PC-9 (cell line): ENCODE data around the gene MYO3B. TPM values are rescaled to one million over a fixed set of nuclear protein-coding genes. Genes with fewer than 3 reads are reported as not detected.
A peak's percentile ranks its signal among the peaks of the same experiment; 100 is the strongest.

Source experiments
- BruUV-seq: library from RNA; stranded (reverse); fragments of 400-500 nt; replicated peaks from 2 replicates; lab custom pipeline; 2021; lab: Mats Ljungman, UMichigan
- CTCF ChIA-PET: fragments of 300-600 bp; sonication (Branson Sonifier 250); formaldehyde crosslinking; loops from one replicate; lab custom pipeline; 2022; ENCODE audit warnings: antibody characterized with exemption; lab: Charles Lee
- POLR2A ChIA-PET: fragments of 300-600 bp; sonication (Branson Sonifier 250); formaldehyde crosslinking; loops from one replicate; lab custom pipeline; 2022; ENCODE audit warnings: antibody characterized with exemption; ENCODE audit not compliant: unreplicated experiment; lab: Charles Lee
- DNase-seq, 2 experiments: peaks; one replicate each; pipeline versions ENCODE4 v3.0.0 to v3.0.0-alpha.2; 2015 to 2022; ENCODE audit warnings: mixed read lengths in 1 of 2
- H2AFZ ChIP-seq: fragments of 200-600 bp; sonication (generic); 2 replicates; pipeline ENCODE4 v1.8.1; 2017; ENCODE audit warnings: antibody characterized with exemption
- H3F3A ChIP-seq: fragments of 200-600 bp; sonication (generic); 2 replicates; pipeline ENCODE4 v1.8.1; 2017; ENCODE audit warnings: antibody characterized with exemption, mild to moderate bottlenecking, low read depth; ENCODE audit not compliant: insufficient read depth
- H3K27ac ChIP-seq: fragments of 200-600 bp; sonication (generic); 2 replicates; pipeline ENCODE4 v1.6.1; 2016; ENCODE audit warnings: mixed run types
- H3K27me3 ChIP-seq: fragments of 200-600 bp; sonication (generic); 2 replicates; pipeline ENCODE4 v1.6.1; 2016; ENCODE audit warnings: low read depth, mixed run types; ENCODE audit not compliant: insufficient read depth
- H3K36me3 ChIP-seq: fragments of 200-600 bp; sonication (generic); 2 replicates; pipeline ENCODE4 v1.6.1; 2016; ENCODE audit warnings: low read depth, mixed run types
- H3K4me1 ChIP-seq: fragments of 200-600 bp; sonication (generic); replicated peaks from 2 replicates; pipeline ENCODE4 v1.6.1; 2016; ENCODE audit warnings: mixed run types; ENCODE audit not compliant: insufficient read depth
- H3K4me2 ChIP-seq: fragments of 200-600 bp; sonication (generic); 2 replicates; pipeline ENCODE4 v1.6.1; 2017; ENCODE audit warnings: mixed run types
- H3K4me3 ChIP-seq: fragments of 200-600 bp; sonication (generic); 2 replicates; pipeline ENCODE4 v1.6.1; 2016; ENCODE audit warnings: mixed run types
- H3K79me2 ChIP-seq: fragments of 200-600 bp; sonication (generic); 2 replicates; pipeline ENCODE4 v1.6.1; 2017; ENCODE audit warnings: low read depth, mixed run types
- H3K9me2 ChIP-seq: fragments of 200-600 bp; sonication (generic); 2 replicates; pipeline ENCODE4 v1.8.1; 2017; ENCODE audit warnings: mild to moderate bottlenecking; ENCODE audit not compliant: insufficient read depth
- H3K9me3 ChIP-seq: fragments of 200-600 bp; sonication (generic); 2 replicates; pipeline ENCODE4 v1.8.1; 2016; ENCODE audit warnings: low read depth; ENCODE audit not compliant: insufficient read depth
- H4K20me1 ChIP-seq: fragments of 200-600 bp; sonication (generic); 2 replicates; pipeline ENCODE4 v1.8.1; 2017; ENCODE audit not compliant: insufficient read depth
- EZH2 ChIP-seq: fragments of 200-600 bp; sonication (generic); IDR thresholded peaks from 2 replicates; pipeline ENCODE4 v1.8.0; 2017; ENCODE audit warnings: antibody characterized with exemption, low read depth
- intact Hi-C: fragments of 100-400 bp; cut with micrococcal nuclease; formaldehyde crosslinking; loops from one replicate; pipeline ENCODE4 v1.10.0; 2022; ENCODE audit not compliant: unreplicated experiment
- total RNA-seq: library from RNA; stranded (reverse); gene quantifications from 2 replicates; pipeline ENCODE4 v1.2.3, GENCODE V29; 2021
- TF ChIP-seq, protein P1 (sequence below): fragments of 200-600 bp; sonication (generic); conservative IDR thresholded peaks from 2 replicates; pipeline ENCODE4 v1.6.1; 2017; ENCODE audit warnings: mixed run types, antibody characterized with exemption, mild to moderate bottlenecking, moderate library complexity

MYO3B gene
- total RNA-seq, 1 experiment from 2014 or later: 5.3 TPM

- Histone ChIP-seq H3K9me2 (no peaks in the 10 kb centered on the region), H3K36me3 (no peaks in the 10 kb centered on the region), H3K4me1 (peaks cover 10% of the 10 kb centered on the region), H3K79me2 (no peaks in the 10 kb centered on the region), H3K9me3 (no peaks in the 10 kb centered on the region), H3K4me2 (peak overlapping the region; percentile 36; the same call in 1 of the 2 replicates), H3K27me3 (no peaks in the 10 kb centered on the region), H3K27ac (no peak overlapping the region), H4K20me1 (no peaks in the 10 kb centered on the region), H3F3A (no peaks in the 10 kb centered on the region), H2AFZ (no peak overlapping the region), H3K4me3 (no peak overlapping the region)
- no peak for TF ChIP-seq EZH2
- TF ChIP-seq, protein P1, sequence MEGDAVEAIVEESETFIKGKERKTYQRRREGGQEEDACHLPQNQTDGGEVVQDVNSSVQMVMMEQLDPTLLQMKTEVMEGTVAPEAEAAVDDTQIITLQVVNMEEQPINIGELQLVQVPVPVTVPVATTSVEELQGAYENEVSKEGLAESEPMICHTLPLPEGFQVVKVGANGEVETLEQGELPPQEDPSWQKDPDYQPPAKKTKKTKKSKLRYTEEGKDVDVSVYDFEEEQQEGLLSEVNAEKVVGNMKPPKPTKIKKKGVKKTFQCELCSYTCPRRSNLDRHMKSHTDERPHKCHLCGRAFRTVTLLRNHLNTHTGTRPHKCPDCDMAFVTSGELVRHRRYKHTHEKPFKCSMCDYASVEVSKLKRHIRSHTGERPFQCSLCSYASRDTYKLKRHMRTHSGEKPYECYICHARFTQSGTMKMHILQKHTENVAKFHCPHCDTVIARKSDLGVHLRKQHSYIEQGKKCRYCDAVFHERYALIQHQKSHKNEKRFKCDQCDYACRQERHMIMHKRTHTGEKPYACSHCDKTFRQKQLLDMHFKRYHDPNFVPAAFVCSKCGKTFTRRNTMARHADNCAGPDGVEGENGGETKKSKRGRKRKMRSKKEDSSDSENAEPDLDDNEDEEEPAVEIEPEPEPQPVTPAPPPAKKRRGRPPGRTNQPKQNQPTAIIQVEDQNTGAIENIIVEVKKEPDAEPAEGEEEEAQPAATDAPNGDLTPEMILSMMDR: no peak
- no TSS peak for BruUV-seq
- peak; percentile 30 to 57 for DNase-seq
- intact Hi-C loops: loop anchor here (10.0 kb wide), 1 partner anchor 227 kb away; the partner anchor contains the start of gene GAD1
- POLR2A ChIA-PET: no interaction called here
- CTCF ChIA-PET: no interaction called here
Observed at GRCh38 chr2:170587922-170588321, 410.0 kb downstream of the MYO3B start.

DNA sequence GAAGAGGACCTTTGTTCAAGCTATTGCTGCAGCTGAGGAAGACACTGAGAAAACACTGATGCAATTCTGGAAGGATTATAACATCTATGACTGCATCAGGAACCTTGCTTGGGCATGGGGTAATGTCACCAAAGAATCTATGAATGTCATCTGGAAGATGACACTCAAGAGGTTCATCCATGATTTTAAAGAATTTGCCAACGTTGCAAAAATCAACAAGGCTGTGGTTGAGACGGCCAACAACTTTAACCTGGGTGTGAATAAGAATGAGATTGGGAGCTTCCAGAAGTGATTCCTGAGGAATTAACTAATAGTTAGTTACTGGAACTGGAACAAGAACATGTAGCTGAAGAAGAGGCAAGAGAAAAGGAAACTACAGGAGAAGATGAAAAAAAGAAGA lies 410.8 kb downstream of the MYO3B start:
- Histone ChIP-seq H3K36me3 (no peaks in the 10 kb centered on the region), H3K27me3 (no peaks in the 10 kb centered on the region), H3K4me2 (no peak overlapping the region), H3K4me3 (no peak overlapping the region), H3K79me2 (no peaks in the 10 kb centered on the region), H2AFZ (no peak overlapping the region), H3K9me3 (no peaks in the 10 kb centered on the region), H4K20me1 (no peaks in the 10 kb centered on the region), H3F3A (no peaks in the 10 kb centered on the region), H3K9me2 (no peaks in the 10 kb centered on the region), H3K4me1 (peaks cover 10% of the 10 kb centered on the region), H3K27ac (no peak overlapping the region)
- intact Hi-C loops: loop anchor here (10.0 kb wide), 1 partner anchor 226 kb away; the partner anchor contains the start of gene GAD1
- BruUV-seq: no TSS peak
- no peak for DNase-seq
- POLR2A ChIA-PET: no interaction called here
- TF ChIP-seq, protein P1: no peak
- TF ChIP-seq EZH2: no peak
- CTCF ChIA-PET: no interaction called here

GRCh38 chr2:170596576-170596975 lies 418.6 kb downstream of the MYO3B start:
- CTCF ChIA-PET: no interaction called here
- H2AFZ ChIP-seq: no peak overlapping the region
- no peaks in the 10 kb centered on the region for H4K20me1 ChIP-seq
- TF ChIP-seq EZH2: no peak
- TF ChIP-seq, protein P1: no peak
- no peaks in the 10 kb centered on the region for H3K36me3 ChIP-seq
- no peak overlapping the region for H3K27ac ChIP-seq
- no peak overlapping the region for H3K4me3 ChIP-seq
- H3K79me2 ChIP-seq: no peaks in the 10 kb centered on the region
- H3K4me2 ChIP-seq: no peak overlapping the region
- no peaks in the 10 kb centered on the region for H3K27me3 ChIP-seq
- H3F3A ChIP-seq: no peaks in the 10 kb centered on the region
- DNase-seq: no peak
- no peaks in the 10 kb centered on the region for H3K9me3 ChIP-seq
- H3K9me2 ChIP-seq: no peaks in the 10 kb centered on the region
- intact Hi-C loops: no loop called here
- no TSS peak for BruUV-seq
- POLR2A ChIA-PET: no interaction called here
- H3K4me1 ChIP-seq: no peaks in the 10 kb centered on the region
